Tibial nerve (tissue), 4 donors: ENCODE measurements around the gene PLCL2.
A peak's percentile ranks its signal among the peaks of the same experiment; 100 is the strongest.

Experiments
- EP300 ChIP-seq, 2 donors: sonication (generic); formaldehyde crosslinking; IDR thresholded peaks; one replicate each; pipeline ENCODE4 v1.6.1; 2017; ENCODE audit warnings: antibody characterized with exemption in 2 of 2, mild to moderate bottlenecking in 1 of 2
- POLR2A ChIP-seq, 2 donors: fragments of 450-650 bp; IDR thresholded peaks; one replicate each; pipeline ENCODE4 v1.6.1; 2017; ENCODE audit warnings: antibody characterized with exemption in 2 of 2, mild to moderate bottlenecking in 2 of 2, moderate library complexity in 2 of 2
- TF ChIP-seq, protein P1 (sequence below), 5 experiments: fragments of 200-600 bp in 3 of 5; fragments of 450-650 bp in 2 of 5; sonication (generic) in 3 of 5; IDR thresholded peaks; one replicate each; pipeline ENCODE4 v1.5.1; 2016 to 2019; ENCODE audit warnings: antibody characterized with exemption in 5 of 5, mild to moderate bottlenecking in 3 of 5, moderate library complexity in 2 of 5

DNA sequence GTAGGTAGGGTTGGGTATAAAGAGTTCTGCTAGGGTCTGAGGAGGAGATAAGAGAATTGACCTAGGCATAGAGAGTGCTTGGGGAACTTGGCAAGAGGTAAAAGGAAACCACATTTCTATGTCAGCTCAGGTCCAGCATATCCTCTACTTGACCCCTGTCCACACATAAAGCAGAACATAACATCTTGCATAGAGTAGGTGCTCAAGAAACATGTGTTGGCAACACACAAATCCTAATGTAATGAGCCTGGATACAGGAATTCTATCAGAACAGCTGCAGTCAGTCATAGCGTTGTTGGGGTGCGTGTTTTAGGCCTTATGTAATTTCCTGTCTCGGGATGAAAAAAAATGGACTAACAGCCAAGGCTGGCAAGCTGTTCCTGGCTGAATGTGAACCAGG, 35.0 kb upstream of the PLCL2 start:
- TF ChIP-seq POLR2A (IDR thresholded peaks at IDR 0.05) (no peak), EP300 (IDR thresholded peaks at IDR 0.05) (peak in 1 of 2 donors; percentile 11)
- TF ChIP-seq, protein P1, sequence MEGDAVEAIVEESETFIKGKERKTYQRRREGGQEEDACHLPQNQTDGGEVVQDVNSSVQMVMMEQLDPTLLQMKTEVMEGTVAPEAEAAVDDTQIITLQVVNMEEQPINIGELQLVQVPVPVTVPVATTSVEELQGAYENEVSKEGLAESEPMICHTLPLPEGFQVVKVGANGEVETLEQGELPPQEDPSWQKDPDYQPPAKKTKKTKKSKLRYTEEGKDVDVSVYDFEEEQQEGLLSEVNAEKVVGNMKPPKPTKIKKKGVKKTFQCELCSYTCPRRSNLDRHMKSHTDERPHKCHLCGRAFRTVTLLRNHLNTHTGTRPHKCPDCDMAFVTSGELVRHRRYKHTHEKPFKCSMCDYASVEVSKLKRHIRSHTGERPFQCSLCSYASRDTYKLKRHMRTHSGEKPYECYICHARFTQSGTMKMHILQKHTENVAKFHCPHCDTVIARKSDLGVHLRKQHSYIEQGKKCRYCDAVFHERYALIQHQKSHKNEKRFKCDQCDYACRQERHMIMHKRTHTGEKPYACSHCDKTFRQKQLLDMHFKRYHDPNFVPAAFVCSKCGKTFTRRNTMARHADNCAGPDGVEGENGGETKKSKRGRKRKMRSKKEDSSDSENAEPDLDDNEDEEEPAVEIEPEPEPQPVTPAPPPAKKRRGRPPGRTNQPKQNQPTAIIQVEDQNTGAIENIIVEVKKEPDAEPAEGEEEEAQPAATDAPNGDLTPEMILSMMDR (IDR thresholded peaks at IDR 0.05): no peak
